ENCODE measurements around the gene SCAMP1. TPM values are rescaled to one million over a fixed set of nuclear protein-coding genes. Genes with fewer than 3 reads are reported as not detected.
"Not testable (repeated sequence)": the region's sequence is repeated elsewhere in the genome, so short reads cannot be mapped to it uniquely, and the experiment has no call there.

The SCAMP1 gene
- total RNA-seq, 2 experiments from 2014 or later = 13.6 to 18.3 TPM

- no peak for DNase-seq
- Mint-ChIP-seq H3K9me3 (peaks cover 18% of the 10 kb centered on the region), H3K27ac (no peak overlapping the region), H3K27me3 (peaks cover 8% of the 10 kb centered on the region), H3K4me3 (no peak overlapping the region), H3K4me1 (ENCODE audit: low read depth) (no peaks in the 10 kb centered on the region), H3K36me3 (peaks cover 6% of the 10 kb centered on the region)
- ChIA-PET CTCF (no interaction called here), POLR2A (no interaction called here)
- intact Hi-C loops (cut with micrococcal nuclease) = no loop called here
These were observed 20.6 kb upstream of the SCAMP1 start for GRCh38 chr5:78339617-78340436.

GRCh38 chr5:78341440-78341839 is 19.0 kb upstream of the SCAMP1 start:
- Mint-ChIP-seq H3K4me3 (no peak overlapping the region), H3K27ac (no peak overlapping the region), H3K9me3 (peaks cover 18% of the 10 kb centered on the region), H3K36me3 (peaks cover 6% of the 10 kb centered on the region), H3K4me1 (ENCODE audit: low read depth) (no peaks in the 10 kb centered on the region), H3K27me3 (peaks cover 10% of the 10 kb centered on the region)
- intact Hi-C loops (cut with micrococcal nuclease) = no loop called here
- CTCF ChIA-PET = no interaction called here
- POLR2A ChIA-PET = no interaction called here
- DNase-seq = no peak

DNA sequence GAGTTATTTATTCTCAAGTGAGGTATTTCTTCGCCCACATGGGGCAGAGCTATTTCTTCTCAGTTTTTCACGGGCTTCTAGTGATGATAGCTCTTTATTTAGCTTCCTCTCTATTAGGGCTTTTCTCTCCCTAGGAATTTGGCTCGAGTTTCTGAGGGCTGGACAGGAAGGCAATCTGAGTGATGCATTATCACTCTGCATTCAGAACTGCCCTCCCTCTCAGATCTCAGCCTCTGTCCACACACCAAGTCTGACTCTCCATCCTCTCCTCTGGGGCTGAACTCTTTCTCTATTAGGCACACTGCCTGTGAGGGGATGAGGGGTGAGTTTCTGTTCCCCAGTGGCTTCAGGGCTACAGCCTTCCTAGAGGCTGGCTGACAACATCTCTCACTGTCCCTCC is 14.9 kb upstream of the SCAMP1 start:
- CTCF ChIA-PET = interaction anchor here (0.5 kb wide), 1 partner anchor 115 kb away, joined by 4 read pairs; no protein-coding TSS in a partner anchor
- Mint-ChIP-seq H3K27ac (no peak overlapping the region), H3K9me3 (no peaks in the 10 kb centered on the region), H3K36me3 (no peaks in the 10 kb centered on the region), H3K4me1 (ENCODE audit: low read depth) (no peaks in the 10 kb centered on the region), H3K27me3 (peaks cover 6% of the 10 kb centered on the region), H3K4me3 (no peak overlapping the region)
- intact Hi-C loops (cut with micrococcal nuclease) = no loop called here
- no peak for DNase-seq
- POLR2A ChIA-PET = no interaction called here

GRCh38 chr5:78353520-78353919 is 6.9 kb upstream of the SCAMP1 start:
- Mint-ChIP-seq H3K27ac (no peak overlapping the region), H3K36me3 (peaks cover 3% of the 10 kb centered on the region), H3K4me1 (ENCODE audit: low read depth) (peaks cover 8% of the 10 kb centered on the region), H3K9me3 (no peaks in the 10 kb centered on the region), H3K4me3 (no peak overlapping the region), H3K27me3 (no peaks in the 10 kb centered on the region)
- no peak for DNase-seq
- ChIA-PET CTCF (no interaction called here), POLR2A (no interaction called here)
- intact Hi-C loops (cut with micrococcal nuclease) = no loop called here

- POLR2A ChIA-PET = no interaction called here
- no peak for DNase-seq
- intact Hi-C loops (cut with micrococcal nuclease) = no loop called here
- no peaks in the 10 kb centered on the region for H3K9me3 Mint-ChIP-seq
- no peak overlapping the region for H3K4me3 Mint-ChIP-seq
- CTCF ChIA-PET = no interaction called here
- peaks cover 3% of the 10 kb centered on the region for H3K36me3 Mint-ChIP-seq
- no peak overlapping the region for H3K27ac Mint-ChIP-seq
- no peaks in the 10 kb centered on the region for H3K27me3 Mint-ChIP-seq
- peaks cover 15% of the 10 kb centered on the region for H3K4me1 Mint-ChIP-seq (ENCODE audit: low read depth)
These were observed 6.2 kb upstream of the SCAMP1 start for GRCh38 chr5:78354066-78354670.

DNA sequence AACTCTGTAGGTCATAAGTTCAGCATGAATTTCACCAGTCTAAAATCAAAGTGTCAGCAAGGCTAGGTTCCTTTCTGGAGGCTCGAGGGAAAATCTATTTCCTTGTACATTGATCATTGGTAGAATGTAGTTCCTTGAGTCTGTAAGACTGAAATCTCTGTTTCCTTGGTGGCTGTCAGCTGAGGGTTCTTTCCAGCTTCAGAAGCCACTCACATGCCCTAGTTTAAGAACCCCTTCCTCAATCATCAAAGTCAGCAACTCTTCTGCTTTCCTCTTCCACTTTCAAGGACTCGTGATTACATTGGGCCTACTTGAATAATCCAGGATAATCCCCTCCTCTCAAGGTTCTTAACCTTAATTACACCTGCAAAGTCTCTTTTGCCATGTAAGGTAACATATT is 4.9 kb upstream of the SCAMP1 start:
- intact Hi-C loops (cut with micrococcal nuclease) = loop anchor here (1.0 kb wide), 1 partner anchor 38 kb away; no protein-coding TSS in a partner anchor
- H3K4me3 Mint-ChIP-seq = no peak overlapping the region
- no peaks in the 10 kb centered on the region for H3K27me3 Mint-ChIP-seq
- POLR2A ChIA-PET = no interaction called here
- CTCF ChIA-PET = no interaction called here
- H3K4me1 Mint-ChIP-seq (ENCODE audit: low read depth) = peaks cover 21% of the 10 kb centered on the region
- H3K27ac Mint-ChIP-seq = no peak overlapping the region
- H3K36me3 Mint-ChIP-seq = peaks cover 6% of the 10 kb centered on the region
- H3K9me3 Mint-ChIP-seq = no peaks in the 10 kb centered on the region
- no peak for DNase-seq

- DNase-seq; H3K36me3 Mint-ChIP-seq; intact Hi-C loops (cut with micrococcal nuclease); H3K27me3 Mint-ChIP-seq; H3K9me3 Mint-ChIP-seq: not testable (repeated sequence)
- ChIA-PET POLR2A (interaction anchor here (2.2 kb wide), 1 partner anchor 65 kb away, joined by 37 read pairs; the partner anchor contains the start of gene AP3B1), CTCF (interaction anchor here (1.1 to 1.6 kb wide), 4 partner anchors 59 to 602 kb away, joined by 3 to 8 read pairs (median 4); no protein-coding TSS in a partner anchor)
- peaks cover 36% of the 10 kb centered on the region for H3K4me1 Mint-ChIP-seq (ENCODE audit: low read depth)
- H3K4me3 Mint-ChIP-seq = peak overlapping the region; percentile 94
- H3K27ac Mint-ChIP-seq = peak overlapping the region; percentile 96
These were observed 974 bp upstream of the SCAMP1 start for GRCh38 chr5:78359455-78359830.

DNA sequence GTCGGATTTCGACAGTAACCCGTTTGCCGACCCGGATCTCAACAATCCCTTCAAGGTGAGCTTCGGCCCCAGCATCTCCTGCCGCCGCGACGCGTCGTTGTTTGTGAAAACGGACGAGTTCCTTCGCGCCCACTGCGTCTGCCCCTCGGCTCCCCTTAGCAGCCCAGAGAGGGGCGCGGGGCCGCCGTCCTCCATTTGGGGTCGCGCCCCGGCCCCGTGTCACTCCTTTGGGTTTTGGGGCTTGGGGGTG is 182 bp downstream of the SCAMP1 start:
- ChIA-PET CTCF (interaction anchor here (0.5 to 1.8 kb wide), 7 partner anchors 12 to 69 kb away, joined by 3 to 19 read pairs (median 3); partner anchors contain the start of gene AP3B1), POLR2A (interaction anchor here (0.7 to 2.2 kb wide), 4 partner anchors 66 to 624 kb away, joined by 3 to 37 read pairs (median 4); partner anchors contain the start of genes AP3B1 and ARSB)
- H3K9me3 Mint-ChIP-seq = no peaks in the 10 kb centered on the region
- H3K27me3 Mint-ChIP-seq = no peaks in the 10 kb centered on the region
- H3K27ac Mint-ChIP-seq = peak overlapping the region; percentile 96
- H3K36me3 Mint-ChIP-seq = peaks cover 6% of the 10 kb centered on the region
- DNase-seq = no peak
- peaks cover 38% of the 10 kb centered on the region for H3K4me1 Mint-ChIP-seq (ENCODE audit: low read depth)
- intact Hi-C loops (cut with micrococcal nuclease) = loop anchor here (1.0 to 10.0 kb wide), 3 partner anchors 66 to 624 kb away; partner anchors contain the start of genes AP3B1, ARSB and TBCA
- peak overlapping the region; percentile 94 for H3K4me3 Mint-ChIP-seq

DNA sequence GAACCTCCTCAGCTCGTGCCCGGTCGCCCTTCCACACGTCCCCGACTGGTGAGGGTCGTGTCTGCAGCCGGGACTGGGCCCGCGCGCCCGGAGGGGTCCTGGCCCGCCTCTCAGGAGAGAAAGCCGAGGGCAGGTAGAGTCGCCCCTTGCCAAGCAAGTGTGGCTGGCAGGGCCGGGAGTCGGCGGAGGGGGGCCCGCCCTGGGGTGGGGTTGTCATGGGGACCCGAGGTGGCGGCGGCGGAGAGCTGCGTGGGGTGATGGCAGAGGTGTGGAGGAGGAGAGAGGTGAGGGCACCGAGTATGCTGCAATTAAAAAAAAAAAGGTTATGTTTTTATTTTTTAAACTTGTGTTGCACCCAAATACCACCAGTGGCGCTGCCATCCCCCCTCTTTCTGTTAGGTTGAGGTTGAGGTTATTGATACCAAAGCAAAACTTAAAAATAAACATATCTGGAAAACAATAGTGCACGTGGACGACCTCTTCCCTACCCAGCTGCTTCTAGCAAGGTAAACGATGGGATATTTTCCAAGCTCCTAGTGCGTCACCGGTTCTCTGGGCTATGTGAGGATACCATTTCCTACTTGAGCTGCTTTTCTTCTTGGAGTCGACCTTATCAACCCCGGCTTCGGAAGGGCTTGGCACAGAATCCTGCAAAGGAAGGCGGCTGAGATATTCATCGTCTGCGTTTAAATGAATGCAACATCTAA is 660 bp downstream of the SCAMP1 start:
- intact Hi-C loops (cut with micrococcal nuclease) = loop anchor here (1.0 to 10.0 kb wide), 4 partner anchors 45 to 624 kb away; partner anchors contain the start of genes AP3B1, ARSB and TBCA
- ChIA-PET CTCF (interaction anchor here (0.5 to 1.8 kb wide), 6 partner anchors 13 to 70 kb away, joined by 3 to 19 read pairs (median 4); partner anchors contain the start of gene AP3B1), POLR2A (interaction anchor here (0.9 to 2.2 kb wide), 3 partner anchors 66 to 624 kb away, joined by 3 to 37 read pairs (median 4); partner anchors contain the start of genes AP3B1 and ARSB)
- Mint-ChIP-seq H3K36me3 (peaks cover 6% of the 10 kb centered on the region), H3K4me1 (ENCODE audit: low read depth) (peaks cover 38% of the 10 kb centered on the region), H3K27ac (peak overlapping the region; percentile 96), H3K27me3 (no peaks in the 10 kb centered on the region), H3K4me3 (peak overlapping the region; percentile 94), H3K9me3 (no peaks in the 10 kb centered on the region)
- peak; percentile 77 for DNase-seq

- POLR2A ChIA-PET = interaction anchor here (1.7 to 2.2 kb wide), 2 partner anchors 67 to 70 kb away, joined by 4 to 37 read pairs; partner anchors contain the start of gene AP3B1
- Mint-ChIP-seq H3K27me3 (no peaks in the 10 kb centered on the region), H3K9me3 (no peaks in the 10 kb centered on the region), H3K36me3 (peaks cover 6% of the 10 kb centered on the region), H3K4me1 (ENCODE audit: low read depth) (peaks cover 41% of the 10 kb centered on the region), H3K4me3 (peak overlapping the region; percentile 94), H3K27ac (peak overlapping the region; percentile 58)
- CTCF ChIA-PET = interaction anchor here (1.4 to 1.8 kb wide), 2 partner anchors 44 to 67 kb away, joined by 3 to 19 read pairs; partner anchors contain the start of gene AP3B1
- DNase-seq = no peak
- intact Hi-C loops (cut with micrococcal nuclease) = loop anchor here (1.0 to 10.0 kb wide), 3 partner anchors 45 to 623 kb away; partner anchors contain the start of genes ARSB and TBCA
These were observed 1.2 kb downstream of the SCAMP1 start for GRCh38 chr5:78361631-78361993.

GRCh38 chr5:78362220-78362619 is 1.8 kb downstream of the SCAMP1 start:
- Mint-ChIP-seq H3K4me1 (ENCODE audit: low read depth) (peaks cover 41% of the 10 kb centered on the region), H3K27me3 (no peaks in the 10 kb centered on the region), H3K4me3 (no peak overlapping the region), H3K27ac (no peak overlapping the region), H3K9me3 (no peaks in the 10 kb centered on the region), H3K36me3 (peaks cover 9% of the 10 kb centered on the region)
- no peak for DNase-seq
- intact Hi-C loops (cut with micrococcal nuclease) = loop anchor here (5.0 to 10.0 kb wide), 2 partner anchors 585 to 623 kb away; partner anchors contain the start of genes ARSB and TBCA
- CTCF ChIA-PET = no interaction called here
- POLR2A ChIA-PET = no interaction called here

- H3K36me3 Mint-ChIP-seq = peaks cover 8% of the 10 kb centered on the region
- no peak overlapping the region for H3K27ac Mint-ChIP-seq
- peaks cover 45% of the 10 kb centered on the region for H3K4me1 Mint-ChIP-seq (ENCODE audit: low read depth)
- H3K4me3 Mint-ChIP-seq = no peak overlapping the region
- DNase-seq = no peak
- no peaks in the 10 kb centered on the region for H3K27me3 Mint-ChIP-seq
- H3K9me3 Mint-ChIP-seq = no peaks in the 10 kb centered on the region
- ChIA-PET POLR2A (no interaction called here), CTCF (interaction anchor here (0.7 to 1.0 kb wide), 2 partner anchors 9 to 38 kb away, joined by 3 read pairs; no protein-coding TSS in a partner anchor)
- intact Hi-C loops (cut with micrococcal nuclease) = loop anchor here (5.0 to 10.0 kb wide), 2 partner anchors 587 to 621 kb away; partner anchors contain the start of genes ARSB and TBCA
These were observed 3.6 kb downstream of the SCAMP1 start for GRCh38 chr5:78364005-78364404.

Measured in activated CD4-positive, alpha-beta memory T cell treated with anti-CD3 and anti-CD28 coated beads for 36 hours (primary cell).